ENCODE results near the gene PRDM8.

PRDM8 gene

GRCh38 chr4:80184825-80185756 lies 12.2 kb upstream of the PRDM8 start:
- no peak for TF ChIP-seq CTCF (IDR thresholded peaks at IDR 0.05)

GRCh38 chr4:80185787-80186548 lies 11.3 kb upstream of the PRDM8 start:
- TF ChIP-seq CTCF (IDR thresholded peaks at IDR 0.05), result no peak

GRCh38 chr4:80186676-80187075 lies 10.6 kb upstream of the PRDM8 start:
- no peak for TF ChIP-seq CTCF (IDR thresholded peaks at IDR 0.05)

GRCh38 chr4:80187677-80188076 lies 9.6 kb upstream of the PRDM8 start:
- no peak for TF ChIP-seq CTCF (IDR thresholded peaks at IDR 0.05)

- TF ChIP-seq CTCF (IDR thresholded peaks at IDR 0.05), result no peak
Measured at GRCh38 chr4:80188457-80188800, 8.9 kb upstream of the PRDM8 start.

- TF ChIP-seq CTCF (IDR thresholded peaks at IDR 0.05), result no peak
Measured at GRCh38 chr4:80188801-80189458, 8.4 kb upstream of the PRDM8 start.

GRCh38 chr4:80189581-80189955 lies 7.7 kb upstream of the PRDM8 start:
- no peak for TF ChIP-seq CTCF (IDR thresholded peaks at IDR 0.05)
